HepG2 (cell line): ENCODE results near the gene DNAJC28. TPM values are rescaled to one million over a fixed set of nuclear protein-coding genes. Genes with fewer than 3 reads are reported as not detected.

Source experiments
- ATAC-seq: fragments of 200-7000 bp; cut with Tn5 transposase; 3 replicates; pipeline ENCODE4 v1.9.1; 2020; ENCODE audit warnings: mild to moderate bottlenecking, moderate library complexity
- BruUV-seq: library from RNA; stranded (reverse); fragments of 400-500 nt; replicated peaks from 2 replicates; lab custom pipeline; 2021; lab: Mats Ljungman, UMichigan
- CTCF ChIA-PET: fragments of 300-600 bp; formaldehyde crosslinking; extraction: SDS; loops from one replicate; lab custom pipeline; 2021; ENCODE audit warnings: low total read pairs, inconsistent platforms, low intra/inter-chr PET ratio; lab: Yijun Ruan, JAX
- POLR2A ChIA-PET: fragments of 350-600 bp; sonication (Branson Sonifier 250); formaldehyde crosslinking; loops from one replicate; lab custom pipeline; 2020; ENCODE audit warnings: antibody characterized with exemption, inconsistent platforms; lab: Yijun Ruan, JAX
- DNase-seq: peaks from one replicate; pipeline ENCODE4 v3.0.0-alpha.2; 2015; ENCODE audit warnings: low spot score
- FAIRE-seq: peaks from 3 replicates; lab custom pipeline; 2011; peaks lifted over from hg19 to GRCh38; lab: Jason Lieb, UNC
- H2AFZ ChIP-seq: one replicate; pipeline ENCODE4 v1.6.1; 2011; ENCODE audit warnings: low read length, inconsistent platforms
- H3K27ac ChIP-seq: fragments of 300-600 bp; 3 replicates; pipeline ENCODE4 v1.8.0; 2011; ENCODE audit warnings: mixed run types, mild to moderate bottlenecking, mixed read lengths, low read length, inconsistent platforms; ENCODE audit not compliant: insufficient read depth; ENCODE audit errors: extremely low read length
- H3K27me3 ChIP-seq, 2 experiments: fragments of 200-600 bp in 1 of 2; 2 replicates in 1 of 2; 3 replicates in 1 of 2; pipeline versions ENCODE4 v1.6.0 to v1.8.0; 2011; ENCODE audit warnings: low read length in 2 of 2, mild to moderate bottlenecking in 2 of 2, moderate library complexity in 2 of 2, inconsistent platforms in 1 of 2; ENCODE audit not compliant: insufficient read depth in 2 of 2, control insufficient read depth in 1 of 2
- H3K36me3 ChIP-seq, 2 experiments: fragments of 200-600 bp in 1 of 2; replicated peaks in 1 of 2; 2 replicates in 1 of 2; 3 replicates in 1 of 2; pipeline versions ENCODE4 v1.5.1 to v1.8.0; 2011; ENCODE audit warnings: low read length in 2 of 2, inconsistent platforms in 1 of 2; ENCODE audit not compliant: insufficient read depth in 2 of 2, control insufficient read depth in 1 of 2
- H3K4me1 ChIP-seq: 2 replicates; pipeline ENCODE4 v1.5.1; 2012; ENCODE audit warnings: low read length, inconsistent platforms; ENCODE audit not compliant: insufficient read depth
- H3K4me2 ChIP-seq: 2 replicates; pipeline ENCODE4 v1.6.0; 2011; ENCODE audit warnings: low read depth, low read length, inconsistent platforms
- H3K4me3 ChIP-seq, 3 experiments: fragments of 200-600 bp in 1 of 3; sonication (generic), shearing (Covaris generic) in 1 of 3; replicated peaks in 1 of 3; 2 replicates each; pipeline ENCODE4 v1.5.1; 2011 to 2016; ENCODE audit warnings: low read length in 3 of 3, inconsistent platforms in 2 of 3, low read depth in 2 of 3, mild to moderate bottlenecking in 2 of 3, control low read depth in 1 of 3, mixed read lengths in 1 of 3; ENCODE audit not compliant: insufficient read depth in 1 of 3
- H3K79me2 ChIP-seq: one replicate; pipeline ENCODE4 v1.6.1; 2011; ENCODE audit warnings: low read length, inconsistent platforms; ENCODE audit not compliant: insufficient read depth
- H3K9ac ChIP-seq: 2 replicates; pipeline ENCODE4 v1.6.0; 2011; ENCODE audit warnings: mild to moderate bottlenecking, low read depth, low read length, inconsistent platforms; ENCODE audit not compliant: insufficient read depth
- H3K9me3 ChIP-seq: 2 replicates; pipeline ENCODE4 v1.5.1; 2012; ENCODE audit warnings: mild to moderate bottlenecking, low read length
- H4K20me1 ChIP-seq: 2 replicates; pipeline ENCODE4 v1.6.0; 2011; ENCODE audit warnings: inconsistent platforms, mild to moderate bottlenecking, low read length, moderate library complexity; ENCODE audit not compliant: insufficient read depth
- BHLHE40 ChIP-seq: IDR thresholded peaks from 2 replicates; pipeline ENCODE4 v1.6.1; 2011; ENCODE audit warnings: low read length, improper control_type of control experiment
- HMGXB4 ChIP-seq, 2 experiments: sonication (generic) in 1 of 2; formaldehyde crosslinking in 1 of 2; IDR thresholded peaks; 2 replicates each; pipeline versions ENCODE4 v1.4.0 to v1.6.1; 2018 to 2020; ENCODE audit warnings: missing genetic modification reagents in 2 of 2, borderline replicate concordance in 1 of 2, low read depth in 1 of 2, mild to moderate bottlenecking in 1 of 2, missing biosample characterization in 1 of 2
- NFRKB ChIP-seq: fragments of 450-650 bp; IDR thresholded peaks from 2 replicates; pipeline ENCODE4 v1.6.1; 2017
- RFXANK ChIP-seq: IDR thresholded peaks from 2 replicates; pipeline ENCODE4 v1.6.1; 2016
- SRSF4 ChIP-seq: fragments of 200-400 bp; formaldehyde crosslinking; IDR thresholded peaks from one replicate; pipeline ENCODE4 v1.6.1; 2018; ENCODE audit warnings: mild to moderate bottlenecking, low read depth, low read length, moderate library complexity; ENCODE audit not compliant: poor library complexity, severe bottlenecking
- STAT5B ChIP-seq: sonication (generic); formaldehyde crosslinking; IDR thresholded peaks from 2 replicates; pipeline ENCODE4 v1.4.0; 2020; ENCODE audit warnings: missing genetic modification reagents
- ZFP82 ChIP-seq: sonication (generic); formaldehyde crosslinking; IDR thresholded peaks from 2 replicates; pipeline ENCODE4 v1.5.1; 2020; ENCODE audit warnings: mild to moderate bottlenecking, missing genetic modification reagents, borderline replicate concordance
- ZNF18 ChIP-seq: sonication (generic); formaldehyde crosslinking; IDR thresholded peaks from 2 replicates; pipeline ENCODE4 v1.8.0; 2022; ENCODE audit warnings: mild to moderate bottlenecking, missing genetic modification reagents; ENCODE audit not compliant: insufficient replicate concordance
- ZNF713 ChIP-seq: sonication (generic); formaldehyde crosslinking; IDR thresholded peaks from 2 replicates; pipeline ENCODE4 v1.4.0; 2020; ENCODE audit warnings: mild to moderate bottlenecking, missing genetic modification reagents
- WGBS: methylation state at CpG from one replicate; pipeline ENCODE4 v1.1.6; 2017; ENCODE audit warnings: low lambda C conversion rate; 5-methylcytosine and 5-hydroxymethylcytosine counted together
- in situ Hi-C: cut with HindIII; loops from 2 replicates; pipeline ENCODE4 v1.10.0; 2017; ENCODE audit warnings: low pct_unique_long_range_greater_than_20kb; ENCODE audit not compliant: extremely low pct_ligation_motif_present
- intact Hi-C: fragments of 100-400 bp; cut with micrococcal nuclease; formaldehyde crosslinking; loops from one replicate; pipeline ENCODE4 v1.10.0; 2022; ENCODE audit not compliant: unreplicated experiment
- polyA plus RNA-seq, 8 experiments: library from polyadenylated mRNA; depleted of rRNA in 3 of 8; stranded (reverse) in 7 of 8; unstranded in 1 of 8; fragments of >200 nt; fragmentation: Illumina TruSeq in 4 of 8; extraction: Trizol in 4 of 8; gene quantifications; 2 replicates each; pipeline versions ENCODE4 v1.2.1 to v1.2.3, GENCODE V29; 2011 to 2016; ENCODE audit warnings: low read depth in 4 of 8, missing spikeins in 1 of 8, mixed read lengths in 1 of 8; ENCODE audit not compliant: insufficient read depth in 1 of 8
- total RNA-seq, 5 experiments: library from RNA; depleted of rRNA; stranded (reverse); fragments of >200 nt; fragmentation: Illumina TruSeq; extraction: Trizol; gene quantifications; 2 replicates each; pipeline ENCODE4 v1.2.3, GENCODE V29; 2016; ENCODE audit warnings: low read depth in 1 of 5

The DNAJC28 gene
- total and polyA plus RNA-seq, 2 of the 13 experiments (the other 11 are each of a cell fraction or from before 2014, with no cell fraction given): 1.5 to 3.3 TPM

GRCh38 chr21:33473344-33473743, 18.2 kb downstream of the DNAJC28 start:
- ChIA-PET POLR2A (no interaction called here), CTCF (no interaction called here)
- TF ChIP-seq STAT5B (CRISPR knock-in tag) (no peak), HMGXB4 (CRISPR knock-in tag; IDR thresholded peaks at IDR 0.05; ENCODE audit: borderline replicate concordance in 1 of 2, low read depth in 1 of 2) (no peak), RFXANK (CRISPR knock-in tag) (no peak), NFRKB (no peak), SRSF4 (no peak), ZNF713 (CRISPR knock-in tag) (no peak), BHLHE40 (no peak), ZFP82 (no peak), ZNF18 (CRISPR knock-in tag) (no peak)
- DNase-seq (no peak), FAIRE-seq (no peak), ATAC-seq (no peak)
- Histone ChIP-seq H3K27ac (no peak overlapping the region), H3K27me3 (no peaks in the 10 kb centered on the region), H3K79me2 (peaks cover 25% of the 10 kb centered on the region), H3K4me3 (no peak overlapping the region), H3K36me3 (peaks cover 0 to 3% of the 10 kb centered on the region in 2 experiments; a peak in 1 of 5 replicates), H3K4me2 (no peak overlapping the region), H3K9ac (no peak overlapping the region), H3K9me3 (no peaks in the 10 kb centered on the region), H2AFZ (no peak overlapping the region), H3K4me1 (peaks cover 4% of the 10 kb centered on the region; the same call in 1 of the 2 replicates), H4K20me1 (no peaks in the 10 kb centered on the region)
- in situ Hi-C loops (no loop called here), intact Hi-C loops (no loop called here)
- no TSS peak for BruUV-seq
- WGBS: 95% methylated on average over 3 of the region's 3 CpGs
